ENCODE results near the gene FLNC. TPM values are rescaled to one million over a fixed set of nuclear protein-coding genes. Genes with fewer than 3 reads are reported as not detected.

FLNC gene
- total and polyA plus RNA-seq, 2 donors (not counting 1 experiment from before 2014, with no cell fraction given), result 0.01 TPM; not detected in 1

- Histone ChIP-seq H3K27ac (ENCODE audit: low read length in 2 of 2) (no peak overlapping the region), H3K79me2 (ENCODE audit: control insufficient read depth, insufficient read depth, low read length) (peaks cover 34% of the 10 kb centered on the region), H2AFZ (ENCODE audit: insufficient read depth, low read depth, low read length, poor library complexity, severe bottlenecking) (no peak overlapping the region), H3K4me2 (replicated peaks; ENCODE audit: low read depth, low read length, poor library complexity, severe bottlenecking) (no peak overlapping the region), H3K4me3 (ENCODE audit: control extremely low read depth in 1 of 5, extremely low read depth in 1 of 5, insufficient read depth in 1 of 5, low read depth in 2 of 5, low read length in 4 of 5) (no peak overlapping the region), H3K36me3 (replicated peaks in 1 of 2; ENCODE audit: control extremely low read depth in 1 of 2, control insufficient read depth in 1 of 2, extremely low read depth in 1 of 2, insufficient read depth in 2 of 2, low read length in 1 of 2) (peaks cover 0 to 18% of the 10 kb centered on the region in 2 experiments), H3K9ac (ENCODE audit: low read length) (no peak overlapping the region), H4K20me1 (ENCODE audit: control insufficient read depth, insufficient read depth, low read length, poor library complexity, severe bottlenecking) (peaks cover 43% of the 10 kb centered on the region), H3K4me1 (ENCODE audit: control insufficient read depth in 2 of 2, insufficient read depth in 2 of 2, low read length in 2 of 2) (peaks cover 22 to 28% of the 10 kb centered on the region in 2 donors), H3K27me3 (replicated peaks in 1 of 4; ENCODE audit: control extremely low read depth in 1 of 4, control insufficient read depth in 3 of 4, insufficient read depth in 4 of 4, low read length in 3 of 4) (peaks cover 0 to 14% (median 5%) of the 10 kb centered on the region in 4 experiments), H3K9me3 (ENCODE audit: control extremely low read depth in 1 of 3, control insufficient read depth in 2 of 3, insufficient read depth in 1 of 3, low read length in 2 of 3) (no peaks in the 10 kb centered on the region)
- no peak overlapping the region for H3K27ac Mint-ChIP-seq
- intact Hi-C loops (cut with micrococcal nuclease), result no loop called here
- H3K9me3 Mint-ChIP-seq (ENCODE audit: insufficient read depth), result no peaks in the 10 kb centered on the region
- H3K4me3 Mint-ChIP-seq, result peak overlapping the region; percentile 68
- ChIA-PET CTCF (interaction anchor here (1.1 kb wide), 1 partner anchor 16 kb away, joined by 7 read pairs; no protein-coding TSS in a partner anchor), POLR2A (interaction anchor here (0.5 kb wide), 1 partner anchor 49 kb away, joined by 5 read pairs; no protein-coding TSS in a partner anchor)
- H3K27me3 Mint-ChIP-seq, result peaks cover 7% of the 10 kb centered on the region
- WGBS (ENCODE audit: insufficient coverage), result 94% methylated on average over 7 of the region's 11 CpGs
- TF ChIP-seq EZH2 (IDR thresholded peaks at IDR 0.05; ENCODE audit: borderline replicate concordance, insufficient read depth, low read depth, low read length, poor library complexity, severe bottlenecking), result no peak
- no peak for TF ChIP-seq CTCF (IDR thresholded peaks at IDR 0.05)
- ATAC-seq (ENCODE audit: low read depth) (no peak), DNase-seq (no peak)
- peaks cover 45% of the 10 kb centered on the region for H3K4me1 Mint-ChIP-seq
These were observed 37.8 kb downstream of the FLNC start for GRCh38 chr7:128867842-128868623.

GRCh38 chr7:128868624-128869137 lies 38.5 kb downstream of the FLNC start:
- peak overlapping the region; percentile 70 for H2AFZ ChIP-seq (ENCODE audit: insufficient read depth, low read depth, low read length, poor library complexity, severe bottlenecking)
- H3K9me3 Mint-ChIP-seq (ENCODE audit: insufficient read depth), result no peaks in the 10 kb centered on the region
- CTCF ChIA-PET, result interaction anchor here (1.4 kb wide), 1 partner anchor 27 kb away, joined by 4 read pairs; no protein-coding TSS in a partner anchor
- no peak overlapping the region for H3K27ac Mint-ChIP-seq
- peaks cover 38% of the 10 kb centered on the region for H4K20me1 ChIP-seq (ENCODE audit: control insufficient read depth, insufficient read depth, low read length, poor library complexity, severe bottlenecking)
- no peak for ATAC-seq (ENCODE audit: low read depth)
- H3K27me3 Mint-ChIP-seq, result peaks cover 7% of the 10 kb centered on the region
- intact Hi-C loops (cut with micrococcal nuclease), result no loop called here
- POLR2A ChIA-PET, result no interaction called here
- peaks cover 0 to 18% of the 10 kb centered on the region in 2 experiments for H3K36me3 ChIP-seq (replicated peaks in 1 of 2; ENCODE audit: control extremely low read depth in 1 of 2, control insufficient read depth in 1 of 2, extremely low read depth in 1 of 2, insufficient read depth in 2 of 2, low read length in 1 of 2)
- H3K27me3 ChIP-seq (replicated peaks in 1 of 4; ENCODE audit: control extremely low read depth in 1 of 4, control insufficient read depth in 3 of 4, insufficient read depth in 4 of 4, low read length in 3 of 4), result peaks cover 0 to 14% (median 5%) of the 10 kb centered on the region in 4 experiments
- H3K9ac ChIP-seq (ENCODE audit: low read length), result peak overlapping the region; percentile 63
- TF ChIP-seq EZH2 (IDR thresholded peaks at IDR 0.05; ENCODE audit: borderline replicate concordance, insufficient read depth, low read depth, low read length, poor library complexity, severe bottlenecking) (no peak), CTCF (IDR thresholded peaks at IDR 0.05) (no peak)
- DNase-seq, result no peak
- peaks cover 19 to 22% of the 10 kb centered on the region in 2 donors for H3K4me1 ChIP-seq (ENCODE audit: control insufficient read depth in 2 of 2, insufficient read depth in 2 of 2, low read length in 2 of 2)
- WGBS (ENCODE audit: insufficient coverage), result 63% methylated on average over 13 of the region's 13 CpGs
- peak overlapping the region; percentile 97 for H3K4me2 ChIP-seq (replicated peaks; ENCODE audit: low read depth, low read length, poor library complexity, severe bottlenecking)
- H3K79me2 ChIP-seq (ENCODE audit: control insufficient read depth, insufficient read depth, low read length), result peaks cover 27% of the 10 kb centered on the region
- peaks cover 40% of the 10 kb centered on the region for H3K4me1 Mint-ChIP-seq
- H3K27ac ChIP-seq (ENCODE audit: low read length in 2 of 2), result no peak overlapping the region
- no peaks in the 10 kb centered on the region for H3K9me3 ChIP-seq (ENCODE audit: control extremely low read depth in 1 of 3, control insufficient read depth in 2 of 3, insufficient read depth in 1 of 3, low read length in 2 of 3)
- H3K4me3 Mint-ChIP-seq, result peak overlapping the region; percentile 68
- H3K4me3 ChIP-seq (ENCODE audit: control extremely low read depth in 1 of 5, extremely low read depth in 1 of 5, insufficient read depth in 1 of 5, low read depth in 2 of 5, low read length in 4 of 5), result peak overlapping the region in 3 of 5 experiments; percentile 51 to 53 (median 53)

Data from B cell (primary cell).